ENCODE data around the gene SSBP4.

SSBP4 gene

GRCh38 chr19:18480006-18480691, 61.0 kb downstream of the SSBP4 start:
- Histone ChIP-seq H3K4me2 (ENCODE audit: low read depth, low read length, poor library complexity, severe bottlenecking) (no peak overlapping the region), H3F3A (ENCODE audit: insufficient read depth) (no peaks in the 10 kb centered on the region), H3K27me3 (ENCODE audit: low read length) (no peaks in the 10 kb centered on the region), H3K79me2 (ENCODE audit: insufficient read depth, low read length) (peaks cover 89% of the 10 kb centered on the region), H4K20me1 (ENCODE audit: low read depth, low read length) (peaks cover 3% of the 10 kb centered on the region; the same call in 1 of the 2 replicates), H3K9ac (ENCODE audit: low read length) (no peak overlapping the region), H2AFZ (ENCODE audit: low read depth, low read length, severe bottlenecking) (no peak overlapping the region), H3K36me3 (ENCODE audit: low read length) (no peaks in the 10 kb centered on the region), H3K9me3 (ENCODE audit: insufficient read depth, low read length) (no peaks in the 10 kb centered on the region), H3K4me3 (ENCODE audit: insufficient read depth, low read length, poor library complexity, severe bottlenecking) (no peak overlapping the region), H3K9me2 (replicated peaks; ENCODE audit: insufficient read depth, low read length) (no peaks in the 10 kb centered on the region), H3K27ac (ENCODE audit: low read depth, low read length) (no peak overlapping the region)
- TF ChIP-seq EZH2phosphoT487 (conservative IDR thresholded peaks at IDR 0.05; ENCODE audit: low read length) (no peak), CTCF (IDR thresholded peaks at IDR 0.05; ENCODE audit: insufficient read depth, low read length, poor library complexity, severe bottlenecking) (no peak)

- no peaks in the 10 kb centered on the region for H3K9me2 ChIP-seq (replicated peaks; ENCODE audit: insufficient read depth, low read length)
- peaks cover 90% of the 10 kb centered on the region for H3K79me2 ChIP-seq (ENCODE audit: insufficient read depth, low read length)
- no peak overlapping the region for H2AFZ ChIP-seq (ENCODE audit: low read depth, low read length, severe bottlenecking)
- no peaks in the 10 kb centered on the region for H3K36me3 ChIP-seq (ENCODE audit: low read length)
- H3K4me2 ChIP-seq (ENCODE audit: low read depth, low read length, poor library complexity, severe bottlenecking) = no peak overlapping the region
- peaks cover 3% of the 10 kb centered on the region; the same call in 1 of the 2 replicates for H4K20me1 ChIP-seq (ENCODE audit: low read depth, low read length)
- no peaks in the 10 kb centered on the region for H3K27me3 ChIP-seq (ENCODE audit: low read length)
- no peak overlapping the region for H3K27ac ChIP-seq (ENCODE audit: low read depth, low read length)
- no peak overlapping the region for H3K4me3 ChIP-seq (ENCODE audit: insufficient read depth, low read length, poor library complexity, severe bottlenecking)
- TF ChIP-seq EZH2phosphoT487 (conservative IDR thresholded peaks at IDR 0.05; ENCODE audit: low read length) (no peak), CTCF (IDR thresholded peaks at IDR 0.05; ENCODE audit: insufficient read depth, low read length, poor library complexity, severe bottlenecking) (no peak)
- no peak overlapping the region for H3K9ac ChIP-seq (ENCODE audit: low read length)
- H3K9me3 ChIP-seq (ENCODE audit: insufficient read depth, low read length) = no peaks in the 10 kb centered on the region
- H3F3A ChIP-seq (ENCODE audit: insufficient read depth) = no peaks in the 10 kb centered on the region
Measured at GRCh38 chr19:18481505-18482222, 62.5 kb downstream of the SSBP4 start.

GRCh38 chr19:18483119-18483890, 64.1 kb downstream of the SSBP4 start:
- Histone ChIP-seq H3K79me2 (ENCODE audit: insufficient read depth, low read length) (peaks cover 90% of the 10 kb centered on the region), H3K4me2 (ENCODE audit: low read depth, low read length, poor library complexity, severe bottlenecking) (no peak overlapping the region), H3K9me2 (replicated peaks; ENCODE audit: insufficient read depth, low read length) (no peaks in the 10 kb centered on the region), H3K9ac (ENCODE audit: low read length) (no peak overlapping the region), H3K4me3 (ENCODE audit: insufficient read depth, low read length, poor library complexity, severe bottlenecking) (no peak overlapping the region), H3F3A (ENCODE audit: insufficient read depth) (no peaks in the 10 kb centered on the region), H3K36me3 (ENCODE audit: low read length) (no peaks in the 10 kb centered on the region), H3K27ac (ENCODE audit: low read depth, low read length) (no peak overlapping the region), H3K27me3 (ENCODE audit: low read length) (no peaks in the 10 kb centered on the region), H2AFZ (ENCODE audit: low read depth, low read length, severe bottlenecking) (no peak overlapping the region), H4K20me1 (ENCODE audit: low read depth, low read length) (peaks cover 3% of the 10 kb centered on the region; the same call in 1 of the 2 replicates), H3K9me3 (ENCODE audit: insufficient read depth, low read length) (no peaks in the 10 kb centered on the region)
- TF ChIP-seq EZH2phosphoT487 (conservative IDR thresholded peaks at IDR 0.05; ENCODE audit: low read length) = no peak
- TF ChIP-seq CTCF (IDR thresholded peaks at IDR 0.05; ENCODE audit: insufficient read depth, low read length, poor library complexity, severe bottlenecking) = no peak

Data from SU-DHL-6 (cell line).